Upper lobe of left lung (tissue), 6 donors: ENCODE measurements around the gene FBH1. TPM values are rescaled to one million over a fixed set of nuclear protein-coding genes. Genes with fewer than 3 reads are reported as not detected.

Source experiments
- ATAC-seq, 2 donors: fragments of 200-7000 bp; cut with Tn5 transposase; one replicate each; pipeline ENCODE4 v1.9.1; 2022; ENCODE audit warnings: mild to moderate bottlenecking in 2 of 2, moderate library complexity in 2 of 2; ENCODE audit not compliant: low FRiP score in 2 of 2
- DNase-seq, 2 donors: peaks; one replicate each; pipeline ENCODE4 v3.0.0-alpha.2; 2019 to 2020
- H3K27ac ChIP-seq, 4 donors: fragments of 200-600 bp; sonication (generic); one replicate each; pipeline ENCODE4 v1.5.1; 2016 to 2019
- H3K27me3 ChIP-seq, 4 donors: fragments of 200-600 bp; sonication (generic); one replicate each; pipeline ENCODE4 v1.5.1; 2017 to 2019
- H3K36me3 ChIP-seq, 4 donors: fragments of 200-600 bp; sonication (generic); one replicate each; pipeline ENCODE4 v1.5.1; 2016 to 2019
- H3K4me1 ChIP-seq, 4 donors: fragments of 200-600 bp; sonication (generic); one replicate each; pipeline ENCODE4 v1.5.1; 2018 to 2019
- H3K4me3 ChIP-seq, 4 donors: fragments of 200-600 bp; sonication (generic); one replicate each; pipeline ENCODE4 v1.5.1; 2017 to 2019; ENCODE audit warnings: mild to moderate bottlenecking in 2 of 4, moderate library complexity in 1 of 4
- H3K9me3 ChIP-seq, 4 donors: fragments of 200-600 bp; sonication (generic); one replicate each; pipeline ENCODE4 v1.5.1; 2018 to 2019
- EP300 ChIP-seq, 4 donors: sonication (generic); formaldehyde crosslinking; IDR thresholded peaks; one replicate each; pipeline ENCODE4 v1.5.1; 2017; ENCODE audit warnings: antibody characterized with exemption in 4 of 4, control low read depth in 2 of 4
- POLR2A ChIP-seq, 4 donors: fragments of 450-650 bp; IDR thresholded peaks; one replicate each; pipeline ENCODE4 v1.5.1; 2016 to 2017; ENCODE audit warnings: antibody characterized with exemption in 4 of 4, mild to moderate bottlenecking in 2 of 4
- POLR2AphosphoS5 ChIP-seq, 2 donors: sonication (generic); formaldehyde crosslinking; IDR thresholded peaks; one replicate each; pipeline ENCODE4 v1.5.1; 2017; ENCODE audit warnings: antibody characterized with exemption in 2 of 2
- WGBS, 2 donors: methylation state at CpG; one replicate each; pipeline ENCODE4 v1.1.5; 2017 to 2018; 5-methylcytosine and 5-hydroxymethylcytosine counted together
- total RNA-seq, 6 donors: library from RNA; depleted of rRNA in 4 of 6; stranded (reverse); fragments of >200 nt in 4 of 6; gene quantifications; one replicate each; pipeline versions ENCODE4 v1.1.0 to v1.2.1, GENCODE V29; 2016 to 2021
- TF ChIP-seq, protein P1 (sequence below), 6 experiments: fragments of 450-650 bp in 4 of 6; fragments of 200-600 bp in 2 of 6; sonication (generic) in 2 of 6; IDR thresholded peaks; one replicate each; pipeline ENCODE4 v1.5.1; 2016 to 2019; ENCODE audit warnings: antibody characterized with exemption in 6 of 6
- donor health status: DM: no; HTN: no; CAD: no; lungs with moderate emphysema.
- donor health status: DM: no; HTN: yes; CAD: no; lungs with severe emphysema.

The FBH1 gene
- total RNA-seq, 6 donors from 2014 or later: 62.4 to 186 (median 77.4) TPM

DNA sequence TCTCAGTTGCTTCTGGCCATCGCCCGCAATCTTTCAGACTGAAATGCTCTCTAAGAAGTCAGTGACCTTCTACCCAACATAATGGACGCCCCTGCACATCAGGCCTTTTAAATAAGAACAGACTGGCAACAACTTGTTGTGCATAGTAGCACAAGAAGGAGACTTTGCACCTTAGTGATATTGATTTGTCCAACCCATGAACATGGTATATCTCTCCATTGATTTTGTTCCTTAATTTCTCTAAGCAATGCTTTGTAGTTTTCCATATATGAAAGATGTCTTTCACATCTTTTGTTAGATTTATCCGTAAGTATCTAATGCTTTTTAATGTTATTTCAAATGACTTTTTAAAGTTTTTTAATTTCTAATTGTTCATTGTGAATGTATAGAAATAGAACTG is 83.0 kb downstream of the FBH1 start:
- Histone ChIP-seq H3K9me3 (no peaks in the 10 kb centered on the region), H3K4me1 (peaks cover 32 to 62% (median 40%) of the 10 kb centered on the region in 4 donors), H3K27ac (peak overlapping the region in 2 of 4 donors; percentile 15 to 96), H3K36me3 (no peaks in the 10 kb centered on the region), H3K27me3 (no peaks in the 10 kb centered on the region), H3K4me3 (no peak overlapping the region)
- WGBS, 2 donors: 95 to 96% methylated on average over 4 of the region's 4 CpGs
- ATAC-seq (no peak), DNase-seq (no peak)
- TF ChIP-seq, protein P1, sequence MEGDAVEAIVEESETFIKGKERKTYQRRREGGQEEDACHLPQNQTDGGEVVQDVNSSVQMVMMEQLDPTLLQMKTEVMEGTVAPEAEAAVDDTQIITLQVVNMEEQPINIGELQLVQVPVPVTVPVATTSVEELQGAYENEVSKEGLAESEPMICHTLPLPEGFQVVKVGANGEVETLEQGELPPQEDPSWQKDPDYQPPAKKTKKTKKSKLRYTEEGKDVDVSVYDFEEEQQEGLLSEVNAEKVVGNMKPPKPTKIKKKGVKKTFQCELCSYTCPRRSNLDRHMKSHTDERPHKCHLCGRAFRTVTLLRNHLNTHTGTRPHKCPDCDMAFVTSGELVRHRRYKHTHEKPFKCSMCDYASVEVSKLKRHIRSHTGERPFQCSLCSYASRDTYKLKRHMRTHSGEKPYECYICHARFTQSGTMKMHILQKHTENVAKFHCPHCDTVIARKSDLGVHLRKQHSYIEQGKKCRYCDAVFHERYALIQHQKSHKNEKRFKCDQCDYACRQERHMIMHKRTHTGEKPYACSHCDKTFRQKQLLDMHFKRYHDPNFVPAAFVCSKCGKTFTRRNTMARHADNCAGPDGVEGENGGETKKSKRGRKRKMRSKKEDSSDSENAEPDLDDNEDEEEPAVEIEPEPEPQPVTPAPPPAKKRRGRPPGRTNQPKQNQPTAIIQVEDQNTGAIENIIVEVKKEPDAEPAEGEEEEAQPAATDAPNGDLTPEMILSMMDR (IDR thresholded peaks at IDR 0.05): no peak
- no peak for TF ChIP-seq POLR2AphosphoS5 (IDR thresholded peaks at IDR 0.05)
- no peak for TF ChIP-seq EP300 (IDR thresholded peaks at IDR 0.05)
- TF ChIP-seq POLR2A (IDR thresholded peaks at IDR 0.05): no peak

DNA sequence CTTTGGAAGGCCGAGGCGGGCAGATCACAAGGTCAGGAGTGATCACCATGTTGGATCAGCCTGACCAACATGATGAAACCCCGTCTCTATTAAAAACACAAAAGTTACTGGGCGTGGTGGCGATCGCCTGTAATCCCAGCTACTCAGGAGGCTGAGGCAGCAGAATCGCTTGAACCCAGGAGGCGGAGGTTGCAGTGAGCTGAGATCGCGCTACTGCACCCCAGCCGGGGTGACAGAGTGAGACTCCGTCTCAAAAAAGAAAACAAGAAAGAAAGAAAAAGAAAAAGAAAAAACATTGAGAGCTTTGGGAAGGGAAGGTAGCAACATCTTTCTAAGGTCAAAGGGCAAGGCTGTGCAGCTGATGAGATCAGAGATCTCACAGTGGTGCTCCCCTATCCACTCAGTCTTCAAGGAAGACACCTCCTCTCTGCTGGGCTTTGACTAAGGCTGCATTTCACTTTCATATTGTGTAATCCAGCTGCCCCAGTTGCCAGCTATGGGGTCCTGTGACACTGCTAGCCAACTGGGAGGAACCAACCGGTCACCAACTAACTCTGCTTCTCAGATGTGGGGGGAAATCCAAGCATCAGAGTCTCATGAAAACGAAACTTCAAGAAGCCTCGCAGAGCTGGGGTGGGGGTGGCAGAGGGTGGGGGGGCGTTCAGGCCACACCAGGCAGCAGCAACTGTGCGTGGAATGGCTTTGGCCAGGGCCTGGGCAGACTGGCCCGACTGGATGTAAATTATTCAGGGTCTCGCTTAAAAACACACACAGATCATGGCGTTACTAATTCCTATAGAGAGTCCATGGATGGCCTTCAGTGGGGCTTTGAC is 85.8 kb downstream of the FBH1 start:
- 55 to 62% methylated on average over 19 to 20 of the region's 20 CpGs for WGBS, 2 donors
- peak in 1 of 2 donors; percentile 65 for DNase-seq
- no peaks in the 10 kb centered on the region for H3K27me3 ChIP-seq
- ATAC-seq: peak in 1 of 2 donors; percentile 58
- peak overlapping the region; percentile 95 to 100 (median 97) for H3K27ac ChIP-seq
- H3K36me3 ChIP-seq: no peaks in the 10 kb centered on the region
- no peaks in the 10 kb centered on the region for H3K9me3 ChIP-seq
- peak overlapping the region; percentile 76 to 97 (median 77) for H3K4me3 ChIP-seq
- peak in 1 of 4 donors; percentile 52 for TF ChIP-seq POLR2A (IDR thresholded peaks at IDR 0.05)
- TF ChIP-seq, protein P1 (IDR thresholded peaks at IDR 0.05): no peak
- peak in 1 of 2 donors; percentile 68 for TF ChIP-seq POLR2AphosphoS5 (IDR thresholded peaks at IDR 0.05)
- no peak for TF ChIP-seq EP300 (IDR thresholded peaks at IDR 0.05)
- H3K4me1 ChIP-seq: peaks cover 27 to 50% (median 44%) of the 10 kb centered on the region in 4 donors

DNA sequence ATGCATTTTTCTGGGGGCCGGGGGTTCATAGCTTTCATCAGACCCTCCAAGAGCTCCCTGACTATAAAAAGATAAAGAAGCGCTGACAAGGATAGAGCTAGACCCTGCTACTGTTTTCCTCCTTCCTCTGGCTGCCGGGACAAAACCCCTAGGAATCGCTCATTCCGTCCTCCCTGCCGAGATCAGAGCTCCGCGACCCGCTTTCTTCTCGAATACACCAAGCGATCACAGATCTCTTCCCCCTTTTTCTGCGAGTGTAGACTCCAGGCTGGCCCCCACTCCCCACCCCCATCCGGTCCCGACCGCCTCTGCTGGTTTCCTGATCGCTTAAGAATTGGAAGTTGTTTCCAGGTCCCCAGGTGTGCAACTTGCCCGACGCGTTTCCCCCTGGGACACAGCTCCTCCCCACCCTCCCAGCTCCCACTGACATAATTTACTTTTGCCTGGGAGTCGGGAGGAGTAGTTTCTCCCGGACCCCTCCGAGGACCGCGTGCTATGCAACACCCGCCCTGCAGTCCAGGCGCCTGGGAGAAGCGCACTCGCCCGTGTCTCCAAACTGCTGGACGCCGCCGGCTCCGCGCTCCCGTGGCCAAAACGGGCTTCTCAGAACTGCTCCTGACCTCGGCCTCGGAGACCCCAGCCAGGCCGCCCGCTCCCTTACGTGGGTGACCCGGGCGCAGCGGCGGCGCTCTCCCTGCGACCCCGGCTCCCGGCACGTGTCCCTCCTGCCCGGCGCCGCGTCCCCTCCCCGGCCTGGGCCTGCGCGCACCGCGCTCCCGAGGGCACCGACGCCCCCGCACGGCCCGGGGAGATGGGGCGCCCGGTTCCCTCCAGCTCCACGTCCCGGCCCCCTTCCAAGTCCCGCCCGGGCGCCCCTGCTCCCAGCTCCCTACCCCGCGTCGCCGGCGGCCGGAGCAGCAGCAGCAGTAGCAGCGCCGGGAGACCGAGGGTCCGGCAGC is 86.7 kb downstream of the FBH1 start:
- peaks cover 17 to 41% (median 35%) of the 10 kb centered on the region in 4 donors for H3K4me1 ChIP-seq
- DNase-seq (peak; percentile 40 to 93), ATAC-seq (peak; percentile 35 to 76)
- no peaks in the 10 kb centered on the region for H3K27me3 ChIP-seq
- H3K27ac ChIP-seq: peak overlapping the region; percentile 95 to 100 (median 97)
- TF ChIP-seq EP300 (IDR thresholded peaks at IDR 0.05) (no peak), POLR2AphosphoS5 (IDR thresholded peaks at IDR 0.05) (no peak), POLR2A (IDR thresholded peaks at IDR 0.05) (peak in 1 of 4 donors; percentile 49)
- TF ChIP-seq, protein P1 (IDR thresholded peaks at IDR 0.05): peak in 2 of 6 experiments; percentile 16 to 40
- peak overlapping the region; percentile 76 to 97 (median 77) for H3K4me3 ChIP-seq
- WGBS, 2 donors: 2 to 3% methylated on average over 23 to 29 of the region's 82 CpGs
- no peaks in the 10 kb centered on the region for H3K9me3 ChIP-seq
- H3K36me3 ChIP-seq: no peaks in the 10 kb centered on the region

DNA sequence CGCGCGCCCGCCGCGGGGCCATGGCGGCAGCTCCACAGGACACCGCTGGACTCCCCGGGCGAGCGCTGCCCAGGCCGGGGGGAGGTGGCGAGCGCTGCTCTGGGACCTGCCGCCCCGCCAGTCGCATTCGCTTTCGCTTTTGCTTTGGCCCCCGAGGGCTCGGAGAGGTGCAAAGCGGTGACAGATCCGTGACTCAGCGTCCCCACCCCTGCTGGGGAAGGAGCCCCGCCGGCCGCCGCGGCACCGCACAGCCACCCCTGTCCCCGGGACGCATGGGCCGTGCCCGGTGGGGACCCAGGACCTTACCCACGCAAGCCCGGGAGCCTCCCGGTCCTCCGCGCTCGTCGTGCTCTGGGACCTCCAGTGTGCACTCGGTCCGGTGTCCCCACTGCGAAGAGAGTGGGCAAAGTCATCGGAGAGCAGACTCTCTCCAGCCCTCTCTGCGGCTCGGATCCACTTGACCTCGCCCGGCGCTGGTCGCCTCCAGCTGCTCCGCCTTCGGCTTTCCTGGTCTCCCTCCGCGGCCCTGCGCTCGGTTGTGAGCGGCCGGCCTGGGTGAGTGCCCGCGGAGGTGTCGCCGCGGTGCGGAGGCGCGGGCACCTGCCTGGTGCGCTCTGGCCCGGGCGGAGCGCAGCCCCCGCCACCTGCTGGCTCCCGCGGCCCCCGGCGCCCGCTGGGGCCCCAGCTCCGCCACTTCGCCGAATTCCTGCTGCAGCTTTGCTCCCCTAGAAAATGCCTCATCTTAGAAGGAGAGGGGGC is 87.6 kb downstream of the FBH1 start, which contains the start of gene IL15RA:
Gene IL15RA, minus strand, starts transcription at position 73 of the 759 bp plus-strand sequence. Its CDS starts 51 bp downstream, at position 22.
- peak within 1 kb of the TSS; percentile 95 to 100 (median 97) for H3K27ac ChIP-seq
- 0 to 1% methylated on average over 33 to 56 of the region's 80 CpGs for WGBS, 2 donors

More for the DNA sequence above, 87.6 kb downstream of the FBH1 start, which contains the start of gene IL15RA:
- Histone ChIP-seq H3K4me1 (peaks cover 10 to 32% (median 28%) of the 10 kb centered on the region in 4 donors), H3K36me3 (no peaks in the 10 kb centered on the region), H3K27me3 (no peaks in the 10 kb centered on the region), H3K9me3 (no peaks in the 10 kb centered on the region), H3K4me3 (peak within 1 kb of the TSS; percentile 76 to 97 (median 77))
- DNase-seq (peak; percentile 87 to 93), ATAC-seq (peak; percentile 87 to 93)
- TF ChIP-seq, protein P1 (IDR thresholded peaks at IDR 0.05): peak in 5 of 6 experiments; percentile 7 to 64 (median 45)
- TF ChIP-seq EP300 (IDR thresholded peaks at IDR 0.05) (no peak), POLR2A (IDR thresholded peaks at IDR 0.05) (peak in 2 of 4 donors; percentile 35 to 81), POLR2AphosphoS5 (IDR thresholded peaks at IDR 0.05) (peak; percentile 67 to 82)
